Measurements from ENCODE around the gene SCN5A. TPM values are rescaled to one million over a fixed set of nuclear protein-coding genes. Genes with fewer than 3 reads are reported as not detected.

The SCN5A gene
- total RNA-seq, 1 experiment from 2014 or later, result 0.16 TPM

GRCh38 chr3:38643592-38643991 lies 5.9 kb downstream of the SCN5A start:
- Mint-ChIP-seq H3K4me3 (ENCODE audit: unreplicated experiment) (no peak overlapping the region), H3K9me3 (ENCODE audit: unreplicated experiment) (no peaks in the 10 kb centered on the region), H3K27me3 (ENCODE audit: insufficient read depth, unreplicated experiment) (peaks cover 4% of the 10 kb centered on the region), H3K4me1 (ENCODE audit: low read depth, unreplicated experiment) (no peaks in the 10 kb centered on the region), H3K36me3 (ENCODE audit: insufficient read depth, unreplicated experiment) (no peaks in the 10 kb centered on the region), H3K27ac (ENCODE audit: unreplicated experiment) (no peak overlapping the region)
- Histone ChIP-seq H3K36me3 (ENCODE audit: control insufficient read depth, insufficient read depth, low read length) (no peaks in the 10 kb centered on the region), H3K4me1 (no peaks in the 10 kb centered on the region), H3K27me3 (replicated peaks; ENCODE audit: control insufficient read depth, insufficient read depth, low read length) (no peaks in the 10 kb centered on the region), H3K4me3 (ENCODE audit: low read depth, low read length) (no peak overlapping the region), H3K9me3 (no peaks in the 10 kb centered on the region)
- no peak for DNase-seq
- no TSS peak for BruUV-seq (replicated peaks)
- TF ChIP-seq CTCF (IDR thresholded peaks at IDR 0.05; ENCODE audit: insufficient read depth in 1 of 2, low read depth in 1 of 2, low read length in 1 of 2, severe bottlenecking in 1 of 2, unreplicated experiment in 1 of 2), result no peak
- intact Hi-C loops (cut with micrococcal nuclease; ENCODE audit: unreplicated experiment), result no loop called here
- POLR2A ChIA-PET, result no interaction called here
- CTCF ChIA-PET, result interaction anchor here (0.6 kb wide), 1 partner anchor 462 kb away, joined by 3 read pairs; no protein-coding TSS in a partner anchor

GRCh38 chr3:38643090-38643489 lies 6.4 kb downstream of the SCN5A start:
- H3K4me3 Mint-ChIP-seq (ENCODE audit: unreplicated experiment), result no peak overlapping the region
- BruUV-seq (replicated peaks), result no TSS peak
- ChIA-PET POLR2A (no interaction called here), CTCF (interaction anchor here (0.6 kb wide), 1 partner anchor 462 kb away, joined by 3 read pairs; no protein-coding TSS in a partner anchor)
- no peaks in the 10 kb centered on the region for H3K36me3 Mint-ChIP-seq (ENCODE audit: insufficient read depth, unreplicated experiment)
- no peaks in the 10 kb centered on the region for H3K4me1 Mint-ChIP-seq (ENCODE audit: low read depth, unreplicated experiment)
- intact Hi-C loops (cut with micrococcal nuclease; ENCODE audit: unreplicated experiment), result no loop called here
- Histone ChIP-seq H3K4me1 (no peaks in the 10 kb centered on the region), H3K27me3 (replicated peaks; ENCODE audit: control insufficient read depth, insufficient read depth, low read length) (no peaks in the 10 kb centered on the region), H3K36me3 (ENCODE audit: control insufficient read depth, insufficient read depth, low read length) (no peaks in the 10 kb centered on the region), H3K4me3 (ENCODE audit: low read depth, low read length) (no peak overlapping the region), H3K9me3 (no peaks in the 10 kb centered on the region)
- no peaks in the 10 kb centered on the region for H3K9me3 Mint-ChIP-seq (ENCODE audit: unreplicated experiment)
- TF ChIP-seq CTCF (IDR thresholded peaks at IDR 0.05; ENCODE audit: insufficient read depth in 1 of 2, low read depth in 1 of 2, low read length in 1 of 2, severe bottlenecking in 1 of 2, unreplicated experiment in 1 of 2), result no peak
- peaks cover 3% of the 10 kb centered on the region for H3K27me3 Mint-ChIP-seq (ENCODE audit: insufficient read depth, unreplicated experiment)
- no peak overlapping the region for H3K27ac Mint-ChIP-seq (ENCODE audit: unreplicated experiment)
- DNase-seq, result no peak

- no peak for TF ChIP-seq CTCF (IDR thresholded peaks at IDR 0.05; ENCODE audit: insufficient read depth in 1 of 2, low read depth in 1 of 2, low read length in 1 of 2, severe bottlenecking in 1 of 2, unreplicated experiment in 1 of 2)
- Mint-ChIP-seq H3K27ac (ENCODE audit: unreplicated experiment) (no peak overlapping the region), H3K27me3 (ENCODE audit: insufficient read depth, unreplicated experiment) (peaks cover 3% of the 10 kb centered on the region), H3K36me3 (ENCODE audit: insufficient read depth, unreplicated experiment) (no peaks in the 10 kb centered on the region), H3K4me1 (ENCODE audit: low read depth, unreplicated experiment) (no peaks in the 10 kb centered on the region), H3K4me3 (ENCODE audit: unreplicated experiment) (no peak overlapping the region), H3K9me3 (ENCODE audit: unreplicated experiment) (no peaks in the 10 kb centered on the region)
- no TSS peak for BruUV-seq (replicated peaks)
- Histone ChIP-seq H3K4me3 (ENCODE audit: low read depth, low read length) (no peak overlapping the region), H3K36me3 (ENCODE audit: control insufficient read depth, insufficient read depth, low read length) (no peaks in the 10 kb centered on the region), H3K9me3 (no peaks in the 10 kb centered on the region), H3K27me3 (replicated peaks; ENCODE audit: control insufficient read depth, insufficient read depth, low read length) (no peaks in the 10 kb centered on the region), H3K4me1 (no peaks in the 10 kb centered on the region)
- ChIA-PET POLR2A (no interaction called here), CTCF (no interaction called here)
- DNase-seq, result no peak
- intact Hi-C loops (cut with micrococcal nuclease; ENCODE audit: unreplicated experiment), result no loop called here
Observed at GRCh38 chr3:38641461-38642110, 7.9 kb downstream of the SCN5A start.
